MG63 (cell line): ENCODE data around the gene HDAC8. TPM values are rescaled to one million over a fixed set of nuclear protein-coding genes. Genes with fewer than 3 reads are reported as not detected.
A peak's percentile ranks its signal among the peaks of the same experiment; 100 is the strongest.
"Not testable (repeated sequence)": the region's sequence is repeated elsewhere in the genome, so short reads cannot be mapped to it uniquely, and the experiment has no call there.

Source experiments
- DNase-seq: peaks from one replicate; pipeline ENCODE4 v3.0.0-alpha.2; 2020
- H3K27me3 ChIP-seq: fragments of 250-450 bp; sonication (Bioruptor Pico); 2 replicates; pipeline ENCODE4 v1.5.1; 2020; ENCODE audit warnings: mild to moderate bottlenecking, moderate library complexity
- H3K36me3 ChIP-seq: fragments of 250-450 bp; sonication (Bioruptor Pico); 2 replicates; pipeline ENCODE4 v1.5.1; 2020; ENCODE audit warnings: mild to moderate bottlenecking, moderate library complexity
- H3K4me3 ChIP-seq: fragments of 250-450 bp; sonication (Bioruptor Pico); 2 replicates; pipeline ENCODE4 v1.5.1; 2020; ENCODE audit warnings: mild to moderate bottlenecking, moderate library complexity
- H3K9me3 ChIP-seq: fragments of 250-450 bp; sonication (Bioruptor Pico); 2 replicates; pipeline ENCODE4 v1.5.1; 2020; ENCODE audit warnings: mild to moderate bottlenecking, moderate library complexity
- total RNA-seq: library from RNA; depleted of rRNA; stranded (reverse); fragments of >200 nt; shearing (Covaris generic); gene quantifications from 2 replicates; pipeline ENCODE4 v1.2.3, GENCODE V29; 2014; ENCODE audit warnings: low replicate concordance

The HDAC8 gene
- total RNA-seq, 1 experiment from 2014 or later, result 24.6 TPM

DNA sequence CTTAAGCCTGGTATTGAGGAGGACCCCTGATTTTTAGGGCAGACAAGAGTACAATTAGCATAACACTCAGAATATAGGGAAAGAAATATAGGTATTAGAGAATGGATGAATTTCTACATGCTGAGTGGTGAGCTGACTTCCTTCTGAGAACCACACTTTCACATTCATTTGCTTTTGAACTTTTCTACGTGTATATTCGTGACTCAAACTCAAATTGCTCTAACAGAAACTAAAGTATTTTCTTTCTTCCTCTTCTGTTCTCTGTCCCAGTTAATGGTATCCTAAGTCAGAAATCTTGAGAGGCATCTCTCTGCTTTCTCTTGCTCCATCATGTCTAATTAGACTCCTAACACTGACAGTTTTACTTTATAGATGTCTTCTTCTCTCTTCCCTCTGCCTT is 163.8 kb downstream of the HDAC8 start:
- no peak for DNase-seq
- H3K27me3 ChIP-seq, result no peaks in the 10 kb centered on the region
- H3K4me3 ChIP-seq, result no peak overlapping the region
- H3K36me3 ChIP-seq, result no peaks in the 10 kb centered on the region
- H3K9me3 ChIP-seq, result no peaks in the 10 kb centered on the region

DNA sequence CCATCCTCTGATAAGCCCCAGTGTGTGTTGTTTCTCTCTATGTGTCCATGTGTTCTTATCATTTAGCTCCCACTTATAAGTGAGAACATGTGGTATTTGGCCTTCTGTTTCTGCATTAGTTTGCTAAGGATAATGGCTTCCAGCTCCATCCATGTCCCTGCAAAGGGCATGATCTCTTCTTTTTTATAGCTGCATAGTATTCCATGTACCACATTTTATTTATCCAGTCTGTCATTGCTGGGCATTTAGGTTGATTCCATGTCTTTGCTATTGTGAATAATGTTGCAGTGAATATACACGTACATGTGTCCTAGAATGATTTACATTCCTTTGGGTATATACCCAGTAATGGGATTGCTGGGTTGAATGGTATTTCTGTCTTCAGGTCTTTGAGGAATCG is 167.5 kb downstream of the HDAC8 start:
- not testable (repeated sequence) for H3K36me3 ChIP-seq, H3K4me3 ChIP-seq, H3K27me3 ChIP-seq, DNase-seq, H3K9me3 ChIP-seq

DNA sequence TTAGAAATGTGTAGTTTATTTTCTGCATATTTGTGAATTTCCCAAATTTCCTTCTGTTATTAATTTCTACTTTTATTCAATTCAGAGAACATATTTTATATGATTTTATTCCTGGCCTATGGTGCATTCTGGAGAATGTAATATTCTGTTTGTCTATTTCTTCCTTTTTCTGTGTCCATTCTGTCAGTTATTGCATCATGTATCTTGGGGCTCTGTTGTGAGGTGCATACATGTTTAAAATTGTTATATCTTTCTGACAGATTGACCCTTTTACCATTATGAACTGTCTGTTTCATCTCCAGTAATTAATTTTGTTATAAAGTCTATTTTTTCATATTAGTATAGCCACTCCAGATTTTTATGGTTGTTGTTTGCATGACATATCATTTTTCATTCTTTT is 170.0 kb downstream of the HDAC8 start:
- no peak overlapping the region for H3K4me3 ChIP-seq
- no peaks in the 10 kb centered on the region for H3K36me3 ChIP-seq
- H3K9me3 ChIP-seq, result no peaks in the 10 kb centered on the region
- DNase-seq, result no peak
- H3K27me3 ChIP-seq, result no peaks in the 10 kb centered on the region

DNA sequence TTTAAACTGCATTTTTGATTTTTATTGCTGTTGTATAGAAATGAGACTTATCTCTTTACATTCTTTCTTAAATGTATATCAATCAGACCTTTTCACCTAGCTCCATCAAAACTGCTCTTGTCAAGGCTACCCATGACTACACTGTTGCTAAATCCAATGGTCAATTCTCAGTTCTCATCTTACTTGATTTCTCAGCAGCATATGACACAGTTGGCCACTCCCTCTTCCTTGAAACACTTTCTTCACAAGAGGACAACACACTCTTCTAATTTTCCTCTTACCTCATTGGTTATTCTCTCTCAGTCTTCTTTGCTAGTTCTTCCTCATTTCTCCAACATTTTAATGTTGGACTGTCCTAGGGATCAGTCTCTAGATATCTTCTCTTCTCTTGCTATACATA is 172.8 kb downstream of the HDAC8 start:
- Histone ChIP-seq H3K36me3 (no peaks in the 10 kb centered on the region), H3K4me3 (no peak overlapping the region), H3K9me3 (no peaks in the 10 kb centered on the region), H3K27me3 (no peaks in the 10 kb centered on the region)
- no peak for DNase-seq

DNA sequence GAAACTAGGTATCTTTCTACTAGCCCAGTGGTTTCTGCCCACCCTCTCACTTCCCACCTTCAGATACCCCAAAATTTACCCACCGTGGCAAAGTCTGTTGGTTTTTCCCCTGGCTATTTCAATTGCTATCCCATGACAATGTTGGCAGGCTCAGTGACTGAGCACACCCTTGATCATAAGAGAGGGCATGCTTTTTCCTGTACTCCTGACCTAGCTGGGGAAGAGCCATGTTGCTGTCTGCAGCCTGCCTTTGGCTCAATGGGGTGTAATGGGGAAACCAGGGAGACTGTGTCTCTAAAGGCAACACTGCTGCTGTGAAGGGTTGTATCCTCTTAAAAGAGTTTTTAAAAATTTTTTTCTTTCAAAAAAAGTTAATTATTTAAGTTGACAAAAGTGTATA is 176.5 kb downstream of the HDAC8 start:
- H3K36me3 ChIP-seq, result no peaks in the 10 kb centered on the region
- H3K9me3 ChIP-seq, result no peaks in the 10 kb centered on the region
- no peaks in the 10 kb centered on the region for H3K27me3 ChIP-seq
- H3K4me3 ChIP-seq, result no peak overlapping the region
- no peak for DNase-seq

DNA sequence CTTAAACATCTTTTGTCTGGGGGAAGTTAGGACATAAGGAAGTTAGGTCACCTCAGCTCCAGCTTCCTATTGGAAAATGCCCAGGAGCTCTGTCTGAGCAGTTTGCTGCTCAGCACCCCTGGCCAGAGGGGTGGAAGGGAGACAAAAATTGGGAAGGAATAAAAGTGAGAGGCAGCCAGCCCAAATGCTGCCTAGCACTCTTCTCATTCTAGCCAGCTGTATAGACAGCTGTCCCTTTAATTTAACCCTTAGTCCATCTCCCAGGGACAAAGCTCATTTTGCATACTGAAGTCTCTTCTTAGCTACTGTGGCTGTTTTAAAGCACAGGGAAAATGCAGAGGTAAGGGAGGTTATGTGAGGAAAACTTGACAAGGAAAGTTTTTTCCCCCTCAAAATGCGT is 177.4 kb downstream of the HDAC8 start:
- H3K4me3 ChIP-seq, result no peak overlapping the region
- H3K9me3 ChIP-seq, result no peaks in the 10 kb centered on the region
- no peaks in the 10 kb centered on the region for H3K36me3 ChIP-seq
- no peaks in the 10 kb centered on the region for H3K27me3 ChIP-seq
- DNase-seq, result peak; percentile 10

DNA sequence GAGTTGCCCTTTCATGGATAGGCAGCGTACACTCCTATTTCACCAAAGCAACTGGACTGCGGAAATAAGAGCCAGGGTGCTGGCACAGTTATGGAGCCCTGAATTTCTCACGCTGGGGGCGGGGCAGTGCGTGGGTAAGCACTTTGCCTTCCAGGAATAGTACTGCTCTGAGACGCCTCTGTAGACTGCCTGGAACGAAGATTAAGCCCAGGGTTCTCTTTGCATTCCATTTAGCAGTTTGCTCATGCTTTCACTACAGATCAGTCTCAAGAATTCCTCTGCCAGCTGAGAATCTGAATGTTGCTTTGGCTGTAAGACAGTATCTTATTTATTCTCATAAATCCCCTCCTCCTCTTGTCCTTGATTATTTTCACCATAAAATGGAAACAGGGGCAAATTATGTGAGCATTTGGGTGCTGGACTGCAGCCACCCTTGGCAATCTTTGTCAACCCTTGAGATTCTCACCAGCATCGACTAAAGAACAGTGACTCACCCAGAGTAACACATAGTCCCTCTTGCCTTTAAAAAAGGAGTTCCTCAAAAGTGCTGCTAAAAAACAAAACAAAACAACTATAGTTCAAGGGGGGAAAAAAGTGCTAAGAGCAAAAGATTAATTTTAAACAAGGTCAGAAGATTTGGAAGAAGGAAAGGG is 178.0 kb downstream of the HDAC8 start:
- H3K27me3 ChIP-seq, result no peaks in the 10 kb centered on the region
- no peaks in the 10 kb centered on the region for H3K36me3 ChIP-seq
- no peaks in the 10 kb centered on the region for H3K9me3 ChIP-seq
- no peak overlapping the region for H3K4me3 ChIP-seq
- DNase-seq, result peak; percentile 36

DNA sequence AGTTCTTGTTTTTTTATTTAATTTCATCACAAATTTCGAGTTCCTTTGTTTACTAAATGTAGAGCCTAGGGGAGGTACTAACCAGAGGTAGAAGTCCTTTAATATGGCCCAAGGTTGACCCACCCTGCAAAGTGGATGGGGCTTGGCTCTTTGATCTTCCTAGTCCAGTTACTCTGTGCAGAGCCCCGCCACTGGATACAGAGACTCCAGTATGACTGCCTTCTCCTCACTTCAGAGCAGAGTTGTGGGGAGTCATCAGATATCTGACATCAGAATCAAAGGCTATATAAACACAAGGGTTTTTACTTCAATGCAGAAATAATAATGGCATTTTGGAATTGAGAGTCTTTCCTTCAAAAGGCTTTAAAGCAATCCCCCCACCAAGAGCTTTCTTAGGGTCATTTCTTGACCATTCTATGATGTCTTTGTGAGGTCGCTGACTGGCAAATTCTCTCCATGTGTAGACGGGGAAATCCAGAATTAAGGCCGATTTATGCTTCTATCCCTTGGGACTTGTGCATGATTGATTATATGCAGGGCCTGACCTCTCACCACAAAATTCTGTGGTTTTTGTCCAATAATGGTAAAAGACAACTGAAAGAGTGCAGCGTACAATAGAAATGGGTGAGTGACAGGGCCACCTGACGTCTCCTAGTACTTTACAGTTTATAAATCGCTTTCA is 178.7 kb downstream of the HDAC8 start:
- Histone ChIP-seq H3K9me3 (no peaks in the 10 kb centered on the region), H3K27me3 (no peaks in the 10 kb centered on the region), H3K36me3 (no peaks in the 10 kb centered on the region), H3K4me3 (no peak overlapping the region)
- DNase-seq, result no peak

DNA sequence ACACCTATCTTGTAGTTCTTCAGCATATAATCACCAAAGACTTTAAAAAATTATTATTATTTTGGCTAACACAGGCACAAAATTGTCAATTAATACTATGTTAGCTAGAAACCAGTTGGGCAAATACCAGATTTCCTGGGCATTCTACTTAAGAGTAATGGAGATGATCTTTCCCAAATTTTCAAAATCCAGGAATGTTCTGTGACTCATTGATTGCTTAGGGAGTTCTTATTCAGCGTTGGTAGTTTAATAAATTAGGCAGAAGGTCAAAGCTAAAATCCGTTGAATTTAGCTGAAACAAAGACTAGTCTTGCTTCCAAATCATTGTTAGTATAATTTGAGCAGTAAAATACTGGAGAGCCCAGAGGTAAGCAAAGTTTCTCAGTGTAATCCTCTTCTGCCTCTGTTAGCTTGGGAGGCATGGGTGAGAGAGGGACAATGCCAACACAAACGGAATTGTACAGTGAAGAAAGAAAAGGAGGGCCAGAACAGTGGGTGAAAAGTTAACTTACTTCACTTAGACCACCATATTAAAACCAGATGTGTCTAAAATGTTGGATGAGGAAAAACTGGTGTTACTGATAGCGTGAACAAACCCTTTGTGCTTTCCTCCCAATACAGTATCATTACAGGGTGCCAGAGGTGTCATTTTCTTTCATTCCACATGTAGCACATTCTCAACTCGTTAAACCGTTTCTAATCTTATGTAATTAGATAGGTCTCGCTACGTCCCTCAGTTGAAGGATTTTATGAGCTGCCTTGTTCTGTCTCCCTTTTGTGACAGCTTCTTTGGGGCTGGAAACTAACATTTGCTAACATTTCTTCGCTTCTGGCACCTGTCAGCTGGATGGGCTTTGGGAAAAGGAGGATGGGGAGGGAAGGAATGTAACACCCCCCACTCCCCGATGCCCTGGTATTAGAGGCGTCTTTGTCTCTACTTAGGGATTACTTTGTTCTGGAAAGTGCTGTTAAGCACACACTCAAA is 179.5 kb downstream of the HDAC8 start:
- Histone ChIP-seq H3K27me3 (no peaks in the 10 kb centered on the region), H3K4me3 (no peak overlapping the region), H3K9me3 (no peaks in the 10 kb centered on the region), H3K36me3 (no peaks in the 10 kb centered on the region)
- DNase-seq, result no peak

DNA sequence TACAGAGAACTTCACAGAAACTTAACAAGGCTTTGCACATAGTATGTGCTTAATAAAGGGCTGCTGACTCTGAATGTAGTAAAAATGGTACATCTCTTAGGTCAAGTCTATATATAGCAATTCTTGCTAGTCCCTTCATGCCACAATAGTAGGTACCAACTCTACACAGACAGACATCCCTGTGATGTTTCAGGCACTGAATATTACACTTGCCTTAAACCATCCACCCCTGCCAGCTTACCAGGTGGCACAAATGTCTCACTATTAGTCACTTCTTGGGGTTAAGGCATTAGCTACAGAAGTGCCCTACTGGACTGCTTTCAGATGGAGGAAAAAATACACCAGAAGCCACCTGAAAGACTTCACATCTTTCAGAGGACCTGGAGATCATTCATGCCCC is 180.6 kb downstream of the HDAC8 start:
- DNase-seq, result no peak
- no peak overlapping the region for H3K4me3 ChIP-seq
- no peaks in the 10 kb centered on the region for H3K9me3 ChIP-seq
- no peaks in the 10 kb centered on the region for H3K27me3 ChIP-seq
- H3K36me3 ChIP-seq, result no peaks in the 10 kb centered on the region

DNA sequence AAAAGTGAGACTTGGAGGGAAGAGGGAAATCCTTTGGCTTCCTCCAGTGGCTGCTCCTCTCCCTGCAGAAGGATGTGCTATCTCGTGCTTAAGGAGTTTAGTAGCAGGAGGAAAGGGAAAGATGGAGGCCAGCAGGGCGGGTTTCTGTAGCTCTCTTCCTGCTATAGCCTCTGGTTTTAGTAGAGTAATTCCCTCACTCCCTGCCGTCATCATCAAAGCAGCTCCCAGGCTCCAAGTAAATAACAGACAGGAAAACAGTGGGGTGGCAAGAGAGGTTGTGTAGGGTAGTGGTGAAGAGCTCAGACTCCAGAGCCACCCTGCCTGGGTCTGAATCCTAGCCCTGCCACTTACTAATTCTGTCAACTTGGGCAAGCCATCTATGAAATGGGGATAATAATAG is 185.4 kb downstream of the HDAC8 start:
- no peaks in the 10 kb centered on the region for H3K27me3 ChIP-seq
- no peak for DNase-seq

DNA sequence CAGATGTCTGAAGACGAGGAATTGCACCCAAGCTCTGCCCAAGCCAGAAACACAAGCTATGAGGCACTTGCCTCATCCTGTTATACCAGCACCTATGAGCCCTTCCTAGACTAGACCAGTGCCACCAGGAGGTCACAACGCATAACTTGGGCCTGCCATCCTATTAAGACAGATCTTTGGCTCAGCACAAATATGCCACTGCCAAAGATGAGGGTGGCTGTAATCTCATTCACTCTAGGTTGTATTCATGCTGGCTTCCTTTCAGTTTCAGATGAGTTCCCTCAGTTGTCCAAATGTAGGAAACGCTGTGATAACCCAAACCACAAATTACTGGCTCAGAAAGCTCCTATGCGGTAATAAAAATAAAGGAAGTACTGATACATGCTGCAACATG is 190.4 kb downstream of the HDAC8 start:
- Histone ChIP-seq H3K36me3 (no peaks in the 10 kb centered on the region), H3K9me3 (no peaks in the 10 kb centered on the region), H3K4me3 (no peak overlapping the region), H3K27me3 (no peaks in the 10 kb centered on the region)
- DNase-seq, result no peak

More for the DNA sequence above, 185.4 kb downstream of the HDAC8 start:
- Histone ChIP-seq H3K9me3 (no peaks in the 10 kb centered on the region), H3K36me3 (no peaks in the 10 kb centered on the region), H3K4me3 (no peak overlapping the region)

DNA sequence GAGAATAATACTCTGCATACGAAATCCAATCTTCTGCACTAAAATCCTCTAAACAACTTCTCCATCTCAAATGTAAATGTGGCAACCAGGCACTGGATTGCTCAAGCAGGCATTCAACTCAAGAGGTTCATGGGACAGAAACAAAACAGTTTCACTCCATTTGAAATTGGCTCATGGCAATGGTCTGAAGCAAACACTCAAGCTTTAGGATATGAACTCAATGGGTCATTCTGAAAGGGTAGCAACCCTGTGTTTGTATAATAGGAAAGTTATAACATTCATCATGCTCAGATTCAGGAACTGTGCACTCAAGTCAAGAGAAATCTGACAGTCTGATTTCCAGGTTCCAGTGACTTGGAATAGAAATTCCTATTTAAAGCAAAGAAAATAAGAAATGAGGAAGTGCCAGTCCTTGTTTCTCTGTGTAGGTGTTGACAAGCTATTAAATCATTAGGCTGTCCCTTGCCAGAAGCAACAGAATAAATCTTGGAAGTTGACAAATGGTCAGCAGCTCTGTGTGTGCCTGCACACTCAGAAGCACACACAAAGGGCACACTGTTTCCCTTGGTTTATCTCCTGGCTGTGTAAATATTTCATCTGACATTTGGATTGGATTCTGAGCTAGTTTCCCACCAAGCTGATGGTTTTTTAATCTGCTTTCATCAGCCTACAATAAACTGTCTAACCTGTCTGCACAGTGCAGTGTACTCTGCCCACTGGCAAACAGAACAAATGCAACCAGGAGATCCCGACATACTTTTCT is 191.0 kb downstream of the HDAC8 start:
- H3K36me3 ChIP-seq, result no peaks in the 10 kb centered on the region
- no peak overlapping the region for H3K4me3 ChIP-seq
- no peak for DNase-seq
- H3K27me3 ChIP-seq, result no peaks in the 10 kb centered on the region
- H3K9me3 ChIP-seq, result no peaks in the 10 kb centered on the region

DNA sequence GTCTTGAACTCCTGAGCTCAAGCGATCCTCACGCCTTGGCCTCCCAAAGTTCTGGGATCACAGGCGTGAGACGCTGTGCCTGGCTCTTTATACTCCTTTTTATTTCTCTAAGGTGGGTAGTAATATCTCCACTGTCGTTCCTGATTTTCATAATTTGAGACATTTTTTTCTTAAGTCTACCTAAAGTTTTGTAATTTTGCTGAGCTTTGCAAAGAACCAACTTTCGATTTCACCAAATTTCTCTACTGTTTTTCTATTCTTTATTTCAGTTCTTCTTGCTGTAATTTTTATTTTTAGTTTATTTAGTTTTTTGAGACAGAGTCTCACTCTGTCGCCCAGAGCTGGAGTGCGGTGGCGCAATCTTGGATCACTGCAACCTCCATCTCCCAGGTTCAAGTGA is 196.5 kb downstream of the HDAC8 start:
- DNase-seq, result no peak
- Histone ChIP-seq H3K27me3 (no peaks in the 10 kb centered on the region), H3K4me3 (no peak overlapping the region), H3K36me3 (no peaks in the 10 kb centered on the region), H3K9me3 (no peaks in the 10 kb centered on the region)

DNA sequence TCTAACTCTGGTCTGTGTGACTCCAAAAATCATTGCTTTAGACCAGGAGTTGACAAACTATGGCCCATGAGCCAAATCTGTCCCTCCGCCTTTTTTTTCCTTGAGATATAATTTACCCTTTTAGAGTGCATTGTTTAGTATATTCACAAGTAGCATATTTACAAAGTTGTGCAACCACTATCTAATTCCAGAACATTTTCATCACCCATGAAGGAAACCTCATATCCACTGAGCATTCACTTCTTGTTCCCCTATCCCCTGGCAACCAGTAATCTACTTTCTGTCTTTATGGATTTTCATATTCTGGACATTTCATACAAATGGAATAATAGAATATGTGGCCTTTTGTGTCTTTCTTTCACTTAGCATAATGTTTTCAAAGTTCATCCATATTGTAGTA is 199.5 kb downstream of the HDAC8 start:
- Histone ChIP-seq H3K4me3 (no peak overlapping the region), H3K36me3 (no peaks in the 10 kb centered on the region), H3K27me3 (no peaks in the 10 kb centered on the region), H3K9me3 (no peaks in the 10 kb centered on the region)
- DNase-seq, result no peak

DNA sequence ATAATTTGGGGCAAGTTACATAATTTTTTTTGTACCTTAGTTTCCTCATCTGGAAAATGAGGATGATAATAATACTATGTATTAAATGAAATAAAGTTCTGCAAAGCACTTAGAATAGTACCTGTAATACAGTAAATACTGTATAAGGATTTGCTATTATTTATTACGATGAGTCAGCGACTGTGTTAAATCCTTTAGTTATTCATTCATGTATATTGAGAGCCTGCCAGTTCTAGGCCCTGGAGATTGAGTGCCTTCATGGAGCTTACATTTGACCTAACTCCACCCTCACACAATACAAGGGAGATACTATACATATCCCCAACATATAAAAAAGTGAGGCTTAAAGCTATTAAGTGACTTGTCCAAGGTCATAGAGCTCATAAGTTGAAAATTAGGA is 199.9 kb downstream of the HDAC8 start:
- Histone ChIP-seq H3K9me3 (no peaks in the 10 kb centered on the region), H3K27me3 (no peaks in the 10 kb centered on the region), H3K4me3 (no peak overlapping the region), H3K36me3 (no peaks in the 10 kb centered on the region)
- DNase-seq, result no peak

DNA sequence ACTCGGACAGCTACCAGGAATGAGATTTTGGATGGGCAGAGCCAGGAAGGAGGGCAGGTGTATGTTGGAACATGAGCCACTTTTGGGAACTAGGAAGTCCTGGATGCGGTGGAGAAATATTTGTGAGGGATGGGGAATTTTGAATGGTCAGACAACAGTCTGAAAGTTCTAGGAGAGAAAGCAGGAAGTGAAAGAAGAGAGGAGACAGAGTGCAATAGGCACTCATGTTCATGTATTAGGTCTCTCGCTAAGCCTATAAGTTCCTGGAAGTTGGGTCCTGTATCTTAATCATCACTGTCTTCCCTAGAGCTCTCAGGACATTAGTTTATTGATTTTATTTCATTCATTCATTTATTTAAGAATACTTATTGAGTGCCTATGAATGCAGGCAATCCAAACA is 201.2 kb downstream of the HDAC8 start:
- Histone ChIP-seq H3K36me3 (no peaks in the 10 kb centered on the region), H3K9me3 (no peaks in the 10 kb centered on the region), H3K27me3 (no peaks in the 10 kb centered on the region), H3K4me3 (no peak overlapping the region)
- no peak for DNase-seq
